ENCODE data around the gene SEMA4D.

DNA sequence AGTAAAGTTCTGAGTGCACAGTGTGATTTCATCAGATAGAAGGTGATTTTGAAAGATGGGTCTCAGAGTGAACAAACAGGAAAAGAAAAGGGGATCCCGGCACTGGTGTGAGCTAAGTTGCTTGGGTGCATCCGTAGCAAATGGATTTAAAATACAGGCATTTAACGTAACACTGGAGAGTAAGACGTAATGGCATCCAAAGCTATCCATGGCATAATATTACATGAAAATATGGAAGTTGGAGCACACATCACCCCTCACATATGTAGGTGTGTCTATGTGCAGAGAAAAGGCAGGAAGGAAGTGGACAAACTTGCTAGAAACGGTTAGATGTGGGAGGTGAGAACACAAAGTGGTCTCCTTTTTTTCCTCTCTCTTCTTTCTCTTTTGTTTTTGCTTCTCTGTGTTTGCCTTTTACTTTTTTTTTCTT, 38.2 kb upstream of the SEMA4D start:
- TF ChIP-seq, protein P1, sequence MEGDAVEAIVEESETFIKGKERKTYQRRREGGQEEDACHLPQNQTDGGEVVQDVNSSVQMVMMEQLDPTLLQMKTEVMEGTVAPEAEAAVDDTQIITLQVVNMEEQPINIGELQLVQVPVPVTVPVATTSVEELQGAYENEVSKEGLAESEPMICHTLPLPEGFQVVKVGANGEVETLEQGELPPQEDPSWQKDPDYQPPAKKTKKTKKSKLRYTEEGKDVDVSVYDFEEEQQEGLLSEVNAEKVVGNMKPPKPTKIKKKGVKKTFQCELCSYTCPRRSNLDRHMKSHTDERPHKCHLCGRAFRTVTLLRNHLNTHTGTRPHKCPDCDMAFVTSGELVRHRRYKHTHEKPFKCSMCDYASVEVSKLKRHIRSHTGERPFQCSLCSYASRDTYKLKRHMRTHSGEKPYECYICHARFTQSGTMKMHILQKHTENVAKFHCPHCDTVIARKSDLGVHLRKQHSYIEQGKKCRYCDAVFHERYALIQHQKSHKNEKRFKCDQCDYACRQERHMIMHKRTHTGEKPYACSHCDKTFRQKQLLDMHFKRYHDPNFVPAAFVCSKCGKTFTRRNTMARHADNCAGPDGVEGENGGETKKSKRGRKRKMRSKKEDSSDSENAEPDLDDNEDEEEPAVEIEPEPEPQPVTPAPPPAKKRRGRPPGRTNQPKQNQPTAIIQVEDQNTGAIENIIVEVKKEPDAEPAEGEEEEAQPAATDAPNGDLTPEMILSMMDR (IDR thresholded peaks at IDR 0.05; ENCODE audit: poor library complexity), result no peak
- TF ChIP-seq EZH2 (IDR thresholded peaks at IDR 0.05; ENCODE audit: borderline replicate concordance), result no peak
- no peak for TF ChIP-seq EZH2phosphoT487 (IDR thresholded peaks at IDR 0.05; ENCODE audit: low read depth, severe bottlenecking, unreplicated experiment)
